HG02938 (cell line): Measurements from ENCODE around the gene STH.

ENCODE experiments used
- ATAC-seq: cut with Tn5 transposase; IDR thresholded peaks from one replicate; pipeline ENCODE4 v1.9.1; 2021; ENCODE audit warnings: mild to moderate bottlenecking, moderate library complexity; ENCODE audit not compliant: unreplicated experiment

The STH gene

GRCh38 chr17:45966606-45967280, 32.3 kb upstream of the STH start:
- no peak for ATAC-seq

GRCh38 chr17:45967378-45967777, 31.7 kb upstream of the STH start:
- no peak for ATAC-seq

- no peak for ATAC-seq
Observed at GRCh38 chr17:45968732-45969131, 30.3 kb upstream of the STH start.

GRCh38 chr17:45969726-45970125, 29.3 kb upstream of the STH start:
- no peak for ATAC-seq

- no peak for ATAC-seq
Observed at GRCh38 chr17:45970659-45971058, 28.4 kb upstream of the STH start.

GRCh38 chr17:45971698-45972141, 27.3 kb upstream of the STH start:
- ATAC-seq, result no peak

GRCh38 chr17:45972531-45972930, 26.5 kb upstream of the STH start:
- no peak for ATAC-seq

GRCh38 chr17:45973099-45973780, 25.8 kb upstream of the STH start:
- ATAC-seq, result no peak

GRCh38 chr17:45973946-45974859, 24.8 kb upstream of the STH start:
- no peak for ATAC-seq

- no peak for ATAC-seq
Observed at GRCh38 chr17:45974916-45975630, 24.0 kb upstream of the STH start.

GRCh38 chr17:45975640-45976295, 23.3 kb upstream of the STH start:
- ATAC-seq, result no peak

GRCh38 chr17:45976391-45976754, 22.7 kb upstream of the STH start:
- no peak for ATAC-seq

GRCh38 chr17:45976755-45977505, 22.1 kb upstream of the STH start:
- no peak for ATAC-seq

- no peak for ATAC-seq
Observed at GRCh38 chr17:45977506-45977824, 21.6 kb upstream of the STH start.

- no peak for ATAC-seq
Observed at GRCh38 chr17:45977976-45978626, 20.9 kb upstream of the STH start.

- ATAC-seq, result no peak
Observed at GRCh38 chr17:45979137-45979536, 19.9 kb upstream of the STH start.

GRCh38 chr17:45980855-45981254, 18.2 kb upstream of the STH start:
- ATAC-seq, result no peak

GRCh38 chr17:45981306-45981705, 17.7 kb upstream of the STH start:
- ATAC-seq, result no peak

- no peak for ATAC-seq
Observed at GRCh38 chr17:45982791-45983613, 16.0 kb upstream of the STH start.
